NT2/D1 (cell line): ENCODE data around the gene DOCK8.

Source experiments
- SUZ12 ChIP-seq: IDR thresholded peaks from 2 replicates; pipeline ENCODE4 v1.6.1; 2011; ENCODE audit not compliant: insufficient read length, insufficient read depth; ENCODE audit errors: extremely low read depth
- YY1 ChIP-seq: IDR thresholded peaks from 2 replicates; pipeline ENCODE4 v1.6.1; 2011; ENCODE audit not compliant: insufficient read length, insufficient read depth
- ZNF274 ChIP-seq: IDR thresholded peaks from 2 replicates; pipeline ENCODE4 v1.6.1; 2011; ENCODE audit warnings: mild to moderate bottlenecking, low read depth, low read length

GRCh38 chr9:362561-363273, 148.1 kb downstream of the DOCK8 start:
- TF ChIP-seq ZNF274 (no peak), SUZ12 (no peak), YY1 (no peak)
